ENCODE measurements around the gene RELB.
A peak's percentile ranks its signal among the peaks of the same experiment; 100 is the strongest.

Gene RELB

GRCh38 chr19:45063851-45064801, 62.9 kb downstream of the RELB start:
- no peak for DNase-seq

DNA sequence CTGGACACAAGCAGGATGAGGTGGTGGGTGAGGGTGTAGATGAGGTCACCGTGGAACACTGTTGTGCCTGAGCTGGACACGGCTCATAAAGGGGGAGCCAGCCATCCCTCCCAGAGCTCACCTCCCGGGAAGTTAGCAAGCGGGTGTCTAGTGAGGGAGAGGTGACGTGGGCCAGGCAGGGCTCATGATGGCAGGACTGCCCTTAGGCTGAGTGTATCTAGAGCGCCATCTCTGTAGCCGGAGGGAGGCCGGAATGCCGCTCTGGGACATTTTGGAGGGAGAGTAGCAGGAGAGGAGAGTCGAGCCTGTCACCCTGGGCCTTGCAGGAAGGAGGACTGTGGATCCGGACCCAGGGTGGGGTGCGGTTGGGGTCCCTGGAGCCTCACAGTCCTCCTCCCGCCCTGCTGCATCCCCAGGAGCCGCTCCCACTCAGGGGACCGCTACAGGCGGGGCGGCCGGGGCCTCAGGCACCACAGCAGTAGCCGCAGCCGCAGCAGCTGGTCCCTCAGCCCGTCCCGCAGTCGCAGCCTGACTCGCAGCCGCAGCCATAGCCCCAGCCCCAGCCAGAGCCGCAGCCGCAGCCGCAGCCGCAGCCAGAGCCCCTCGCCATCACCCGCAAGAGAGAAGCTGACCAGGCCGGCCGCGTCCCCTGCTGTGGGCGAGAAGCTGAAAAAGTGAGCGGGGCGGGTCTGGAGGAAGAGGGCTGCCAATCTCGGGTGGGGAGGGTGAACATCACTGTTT, 65.8 kb downstream of the RELB start:
- no peak for DNase-seq

DNA sequence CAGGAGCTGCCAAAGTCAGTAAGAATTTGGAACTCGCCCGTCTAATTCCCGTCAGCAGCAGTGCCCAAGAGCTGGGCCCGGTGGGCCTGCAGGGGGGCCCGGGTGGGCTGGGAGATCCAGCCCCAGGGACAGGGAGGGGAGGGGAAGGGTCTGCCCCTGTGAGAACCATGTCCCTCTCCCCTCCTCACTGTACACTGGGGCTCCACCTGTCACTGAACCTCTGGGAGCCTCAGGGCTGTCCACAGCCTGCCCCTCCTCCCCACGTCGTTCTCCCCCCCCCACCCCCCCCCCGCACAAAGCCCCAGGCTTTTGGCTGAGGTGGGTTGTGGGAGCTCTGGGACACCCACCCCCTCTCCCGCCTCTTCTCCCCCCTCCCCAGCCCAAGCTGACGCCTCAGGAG, 66.8 kb downstream of the RELB start:
- no peak for DNase-seq

DNA sequence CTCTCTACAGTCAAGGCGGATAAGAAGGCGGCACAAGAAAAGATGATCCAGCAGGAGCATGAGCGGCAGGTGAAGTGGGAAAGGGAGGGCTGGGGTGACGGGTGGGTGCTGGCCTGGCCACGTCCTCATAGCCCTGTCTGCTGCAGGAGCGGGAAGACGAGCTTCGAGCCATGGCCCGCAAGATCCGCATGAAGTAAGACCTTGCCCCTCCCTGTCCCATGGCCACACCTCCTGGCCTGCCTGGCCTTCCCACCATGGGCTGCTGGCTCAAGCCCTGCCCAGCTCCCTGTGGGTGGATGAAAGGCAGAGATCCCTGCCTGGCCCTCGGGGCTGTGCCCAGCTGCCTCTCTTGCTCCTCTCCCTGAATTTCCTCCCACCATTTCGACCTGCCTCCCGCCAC, 67.8 kb downstream of the RELB start:
- no peak for DNase-seq

- no peak for DNase-seq
These were observed 69.0 kb downstream of the RELB start for GRCh38 chr19:45070214-45070613.

DNA sequence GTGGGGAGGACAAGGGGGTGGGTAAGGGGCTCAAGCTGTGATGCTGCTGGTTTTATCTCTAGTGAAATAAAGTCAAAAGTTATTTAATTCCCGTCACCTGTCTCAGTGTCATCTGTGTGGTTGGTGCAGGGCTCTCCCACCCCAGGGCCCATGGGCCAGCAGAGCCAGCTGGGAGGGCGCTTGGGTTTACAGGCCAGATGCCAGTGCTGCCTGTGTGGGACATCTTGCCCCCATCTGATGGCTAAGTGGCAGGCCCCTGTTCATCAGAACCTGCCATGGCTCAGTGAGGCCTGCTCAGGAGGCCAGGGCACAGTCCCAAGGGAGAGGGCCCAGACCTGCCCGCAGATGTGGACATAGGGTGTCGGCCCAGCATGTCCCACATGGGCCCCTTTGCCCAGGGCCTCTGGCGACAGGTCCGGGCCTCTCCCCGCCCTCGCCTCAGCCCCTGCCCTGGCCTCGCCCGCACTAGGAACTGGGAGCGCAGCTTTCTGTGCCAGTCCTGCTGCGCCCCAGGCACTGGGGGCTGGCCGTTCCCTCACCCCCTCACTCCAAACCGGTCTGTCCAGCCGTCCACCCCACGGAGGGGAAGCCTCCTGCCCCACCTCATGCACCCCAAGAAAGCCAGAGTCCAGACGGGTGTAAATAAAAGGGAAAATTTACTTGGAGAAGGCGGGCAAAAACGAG, 69.7 kb downstream of the RELB start:
- no peak for DNase-seq

GRCh38 chr19:45071545-45071938, 70.3 kb downstream of the RELB start:
- no peak for DNase-seq

- no peak for DNase-seq
These were observed 70.9 kb downstream of the RELB start for GRCh38 chr19:45071969-45072790.

DNA sequence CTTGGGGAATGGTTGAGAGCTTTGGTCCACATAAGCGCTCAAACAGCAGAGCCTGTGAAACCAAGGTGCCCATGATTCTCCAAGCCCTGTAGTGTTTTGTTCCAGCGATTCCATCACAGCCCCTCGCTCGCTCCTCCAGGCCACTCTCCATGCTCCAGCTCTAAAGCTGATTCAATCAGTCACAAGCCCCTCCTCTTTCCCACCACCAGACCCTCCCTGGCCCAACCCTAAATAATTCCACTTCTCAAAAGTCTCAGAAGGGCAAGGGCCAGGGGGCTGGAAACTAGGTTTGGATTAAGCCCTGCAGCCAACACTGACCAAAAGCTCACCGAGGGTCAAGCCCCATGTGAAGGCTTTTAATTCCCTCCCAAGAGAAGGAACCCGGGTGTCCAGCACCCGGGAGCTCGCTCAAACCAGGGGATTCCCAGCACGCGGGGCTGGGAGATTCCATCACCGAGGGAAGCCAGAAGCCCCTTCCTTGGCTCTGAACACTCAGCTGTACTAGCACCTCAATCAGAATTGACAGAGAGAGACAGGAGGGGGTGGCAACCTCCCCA, 73.6 kb downstream of the RELB start:
- no peak for DNase-seq

DNA sequence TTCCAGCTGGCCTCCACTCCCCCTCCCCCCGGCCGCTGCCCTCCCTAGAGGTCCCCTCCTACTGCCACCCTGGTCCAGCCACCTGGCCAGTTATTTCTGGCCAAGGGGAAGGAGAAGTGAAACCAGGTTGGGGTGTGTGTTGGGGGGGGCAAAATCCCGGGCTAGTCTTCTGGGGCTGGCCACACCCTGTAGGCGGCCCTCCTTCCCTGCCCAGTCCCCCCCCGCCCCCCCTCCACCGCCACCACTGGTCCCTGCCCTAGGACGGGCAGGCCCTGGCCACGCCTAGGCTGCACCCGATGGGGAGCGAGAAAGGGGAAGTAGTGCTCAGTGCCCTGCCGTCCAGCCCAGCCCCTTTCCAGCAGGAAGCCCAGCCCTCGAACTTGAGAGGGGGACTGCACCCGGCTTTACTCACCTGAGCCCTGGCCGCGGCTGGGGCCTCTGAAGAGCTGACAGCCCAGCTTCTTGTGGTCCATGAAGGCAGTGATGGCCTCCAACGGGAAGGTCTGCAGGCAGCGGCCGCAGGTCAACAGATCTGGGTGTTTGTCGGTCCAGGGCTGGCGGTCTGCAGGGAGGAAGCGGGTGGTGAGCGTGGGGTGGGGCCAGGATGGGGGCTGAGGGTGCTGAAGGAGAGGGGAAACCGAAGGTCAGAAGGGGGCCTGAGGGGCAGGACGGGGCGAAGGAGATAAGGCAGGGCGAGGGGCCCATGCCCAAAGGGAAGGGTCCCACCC, 74.2 kb downstream of the RELB start:
- peak in 1 of 2 experiments; percentile 18 for DNase-seq

- DNase-seq = peak; percentile 80 to 83
These were observed 75.0 kb downstream of the RELB start, which contains the start of gene ZNF296 for GRCh38 chr19:45076029-45076850. TSS of gene ZNF296 (minus strand) at chr19:45076478. CDS start at chr19:45076373, 105 bp downstream.

GRCh38 chr19:45076851-45077730, 75.8 kb downstream of the RELB start:
- no peak for DNase-seq

- no peak for DNase-seq
These were observed 77.3 kb downstream of the RELB start for GRCh38 chr19:45078390-45079062.

- peak; percentile 73 to 82 for DNase-seq
These were observed 78.0 kb downstream of the RELB start, which contains the start of gene GEMIN7 for GRCh38 chr19:45079063-45079910. TSS of gene GEMIN7 (plus strand) at chr19:45079260. CDS start at chr19:45090115, 10,855 bp downstream.

DNA sequence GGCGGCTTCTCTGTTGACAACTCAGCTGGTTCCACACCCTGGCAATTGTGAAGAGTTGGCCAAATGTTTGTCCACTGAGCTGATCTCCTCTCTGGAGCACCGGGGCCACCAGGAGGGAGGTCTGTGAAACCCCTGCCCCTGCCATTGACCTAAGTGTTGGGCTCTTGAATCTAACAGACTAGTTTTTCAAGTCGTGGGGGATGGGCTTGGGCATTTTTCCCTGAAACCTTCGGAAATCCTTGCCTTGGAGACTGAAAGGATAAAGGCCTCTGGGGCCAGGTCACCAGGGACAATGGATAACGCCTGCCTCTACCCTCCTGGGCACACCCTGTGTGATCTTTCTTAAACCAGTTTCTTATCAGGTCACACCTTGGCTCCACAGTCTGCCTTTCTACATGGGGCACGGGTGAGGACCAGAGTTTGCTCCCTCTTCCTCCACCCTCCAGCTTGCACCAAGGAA, 78.7 kb downstream of the RELB start:
- no peak for DNase-seq

- no peak for DNase-seq
These were observed 80.9 kb downstream of the RELB start for GRCh38 chr19:45082170-45082569.

DNA sequence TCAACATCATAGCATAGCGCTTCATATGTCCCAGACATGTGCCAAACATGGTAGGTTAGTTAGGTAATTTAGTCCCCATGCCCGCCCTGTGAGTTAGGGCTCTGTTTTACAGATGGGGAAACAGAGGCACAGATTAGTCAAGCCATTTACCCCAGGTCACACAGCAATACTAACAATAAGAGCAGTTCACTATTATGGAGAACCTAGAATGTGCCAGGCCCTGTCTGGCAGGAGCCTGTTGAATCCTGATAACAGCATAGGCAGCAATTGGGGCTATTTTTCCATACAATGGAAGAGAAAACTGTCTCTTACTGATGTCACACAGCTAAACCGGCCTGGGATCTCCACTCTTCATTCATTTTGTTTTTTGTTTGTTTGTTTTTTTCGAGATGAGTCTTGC, 85.2 kb downstream of the RELB start:
- no peak for DNase-seq
